Stimulated activated CD8-positive, alpha-beta memory T cell treated with anti-CD3 and anti-CD28 coated beads, Interleukin-12 subunit alpha, Interleukin-12 subunit beta, amount 100 ng/mL, for 24 hours (primary cell): ENCODE results near the gene CAMK2A.

Experiments used
- DNase-seq: peaks from one replicate; pipeline ENCODE4 v3.0.0-alpha.2; 2020; ENCODE audit errors: extremely low read depth

Gene CAMK2A

DNA sequence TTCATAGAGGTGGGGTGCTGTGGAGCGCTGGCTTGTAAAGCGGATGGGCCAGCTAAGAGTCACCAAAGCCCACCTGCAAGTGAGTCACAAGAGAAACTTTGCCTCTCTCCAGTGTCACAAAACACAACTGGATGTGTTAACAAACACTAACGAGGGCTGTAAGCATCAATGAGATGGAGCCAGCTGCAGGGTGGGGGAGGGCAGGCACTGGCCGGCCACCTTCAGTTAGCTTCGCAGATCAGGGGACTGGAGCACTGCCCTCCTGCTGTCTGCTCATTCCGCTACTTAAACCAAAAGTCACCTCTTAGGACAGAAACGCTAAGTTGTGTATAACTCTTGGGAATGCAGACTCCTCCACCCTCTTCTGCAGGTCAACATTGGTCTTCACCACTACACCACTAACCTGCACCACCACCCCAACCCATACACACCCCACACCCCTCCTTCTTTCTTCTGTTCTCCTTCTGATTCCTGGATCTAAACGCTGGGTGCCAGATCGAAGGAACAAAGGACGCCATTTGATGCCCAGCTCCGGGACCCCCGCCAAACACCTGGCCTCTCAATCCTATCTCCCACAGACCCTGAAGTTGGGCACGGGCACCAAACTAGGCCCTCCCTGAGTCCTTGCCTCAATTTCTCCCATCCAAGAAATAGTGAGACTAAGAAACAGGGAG is 11.1 kb upstream of the CAMK2A start:
- no peak for DNase-seq

DNA sequence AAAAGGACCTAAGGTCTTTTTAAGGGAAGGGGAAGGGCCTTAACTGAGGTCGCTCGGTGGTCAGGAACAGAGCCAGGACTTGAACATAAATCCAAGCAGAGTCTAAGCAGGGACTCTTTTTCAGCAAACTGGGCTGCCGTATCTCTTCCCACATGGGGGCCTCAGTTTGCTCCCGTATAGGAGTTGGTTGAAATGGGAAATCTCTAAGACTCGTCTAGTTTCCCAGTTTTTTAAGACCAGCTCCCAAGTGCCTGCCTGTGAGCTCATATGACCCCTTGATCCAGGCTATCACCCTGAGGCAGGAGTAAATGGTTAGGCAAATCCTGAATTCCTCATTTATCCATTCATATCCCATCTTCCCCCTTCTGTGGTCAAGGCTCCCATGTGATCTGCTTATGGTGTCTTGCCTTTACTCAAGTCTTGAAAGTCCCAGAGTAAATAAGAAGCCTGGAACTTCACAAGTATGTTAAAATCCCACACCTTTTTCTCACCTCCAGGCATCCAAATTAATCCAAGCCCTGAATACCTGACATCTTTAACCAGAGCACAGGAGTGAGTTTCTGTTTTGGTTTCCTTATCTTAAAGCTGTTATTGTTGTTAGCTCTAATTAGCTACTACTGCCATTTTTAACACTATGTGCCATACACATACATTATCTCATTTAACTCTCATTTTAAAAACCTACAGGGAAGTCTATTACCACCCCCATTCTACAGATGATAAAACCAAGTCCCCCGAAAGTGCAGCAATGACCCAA is 10.2 kb upstream of the CAMK2A start:
- DNase-seq = no peak

DNA sequence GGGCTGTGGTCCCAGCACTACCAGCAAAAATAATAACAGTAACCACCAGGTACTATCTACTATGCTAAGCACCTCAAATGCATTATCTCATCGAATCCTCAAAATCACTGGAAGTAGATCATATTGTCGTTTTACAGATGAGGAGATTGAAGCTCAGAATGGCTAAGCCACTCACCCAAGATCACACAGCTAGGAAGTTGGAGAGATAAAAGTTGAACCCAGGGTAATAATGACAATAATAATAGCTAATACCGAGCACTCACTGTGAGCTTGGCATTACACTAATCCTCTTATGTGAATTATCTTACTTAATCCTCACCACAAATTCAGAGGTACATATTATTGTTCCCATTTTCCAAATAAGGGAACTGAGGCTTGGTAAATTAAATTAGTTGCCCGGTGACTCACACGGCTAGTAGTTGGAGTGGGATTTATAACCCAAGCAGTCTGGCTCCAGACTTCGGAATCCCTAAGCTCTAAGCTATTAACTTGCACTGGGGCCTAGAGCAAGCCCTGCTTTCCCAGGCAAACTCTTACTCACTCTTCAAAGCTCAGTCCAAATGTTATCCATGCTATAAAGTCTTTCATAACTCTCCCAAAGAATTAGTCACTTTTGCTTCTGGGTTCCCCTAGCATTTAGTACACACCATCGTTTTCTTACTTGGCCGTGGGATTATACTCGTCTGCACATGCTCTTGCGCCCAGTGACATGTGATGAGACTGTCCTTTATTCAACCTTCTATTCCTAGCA is 9.3 kb upstream of the CAMK2A start:
- DNase-seq = no peak

DNA sequence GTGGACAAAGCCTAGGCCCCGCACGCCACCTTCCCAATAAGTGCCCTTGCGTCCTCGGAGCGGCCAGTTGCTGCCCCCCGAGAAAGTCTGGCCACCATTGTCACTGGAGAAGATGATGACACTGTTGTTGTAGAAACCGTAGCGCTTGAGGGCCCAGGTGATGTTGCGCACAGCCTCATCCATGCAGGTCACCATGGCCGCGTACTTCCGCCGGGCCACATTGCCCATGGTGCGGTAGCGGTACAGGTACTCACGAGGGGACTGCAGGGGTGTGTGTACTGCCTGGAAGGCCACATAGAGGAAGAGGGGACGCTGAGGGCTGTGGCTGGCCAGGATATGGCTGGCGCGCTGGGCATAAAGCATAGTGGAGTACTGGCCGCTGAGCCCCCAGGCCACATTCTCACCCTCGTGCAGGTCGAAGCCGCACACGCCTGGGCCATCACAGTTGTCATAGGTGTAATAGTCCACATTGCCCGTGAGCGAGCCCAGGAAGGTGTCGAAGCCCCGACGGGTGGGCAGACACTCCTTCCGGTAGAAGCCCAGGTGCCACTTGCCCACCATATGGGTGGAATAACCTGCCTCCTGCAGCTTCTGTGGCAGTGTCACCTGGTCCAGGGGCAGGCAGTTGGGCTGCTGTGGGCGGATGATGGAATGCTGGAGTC is 8.5 kb upstream of the CAMK2A start:
- DNase-seq = no peak

DNA sequence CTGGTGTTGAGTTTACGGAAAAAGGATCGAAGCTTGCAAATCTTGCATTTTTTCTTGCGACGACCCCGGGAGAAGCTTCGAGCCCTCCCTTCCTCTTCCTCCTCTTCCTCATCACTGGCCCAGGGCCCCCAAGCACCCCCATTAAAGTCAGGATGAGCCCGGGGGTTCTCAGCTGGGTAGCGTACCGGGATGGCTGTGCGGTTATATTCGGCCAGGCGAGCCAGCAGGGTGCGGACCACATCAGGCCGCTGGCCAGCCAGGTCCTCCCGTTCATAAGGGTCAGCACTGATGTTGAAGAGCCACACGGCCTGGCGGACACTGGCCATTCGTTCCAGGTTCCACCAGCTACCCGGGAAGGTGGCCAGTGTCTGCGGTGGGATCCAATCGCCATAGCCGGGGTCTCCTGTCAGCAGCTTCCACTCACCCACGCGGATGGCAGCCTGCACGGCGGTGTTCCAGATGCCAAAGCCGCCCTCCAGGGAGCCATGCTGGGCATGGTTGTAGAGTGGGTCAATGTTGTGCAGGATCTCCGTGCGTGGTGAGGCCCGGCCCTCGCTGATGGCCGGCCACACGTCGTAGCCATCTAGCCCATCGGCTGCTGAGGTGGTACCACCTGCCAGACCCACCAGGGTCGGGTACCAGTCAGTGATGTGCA is 7.8 kb upstream of the CAMK2A start:
- no peak for DNase-seq

DNA sequence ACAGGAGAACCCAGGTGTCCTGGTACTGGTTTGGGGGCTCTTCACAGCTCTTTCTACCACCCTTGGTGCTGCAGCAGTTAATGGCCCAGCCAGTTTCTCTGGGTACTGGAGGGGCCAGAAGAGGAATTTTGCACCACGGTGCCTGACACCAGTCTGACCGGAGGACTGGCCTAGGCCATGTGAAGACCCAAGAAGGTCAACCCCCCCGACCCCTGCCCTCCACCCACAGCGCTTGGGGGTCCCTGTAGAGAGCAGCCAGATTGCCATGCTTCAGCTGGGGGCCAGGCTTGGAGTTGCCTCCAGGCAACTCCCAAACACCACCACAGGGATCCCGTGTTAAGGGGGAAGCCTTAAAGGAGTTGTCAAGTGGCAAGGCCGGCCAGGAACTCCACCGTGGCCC is 6.9 kb upstream of the CAMK2A start:
- DNase-seq = no peak

DNA sequence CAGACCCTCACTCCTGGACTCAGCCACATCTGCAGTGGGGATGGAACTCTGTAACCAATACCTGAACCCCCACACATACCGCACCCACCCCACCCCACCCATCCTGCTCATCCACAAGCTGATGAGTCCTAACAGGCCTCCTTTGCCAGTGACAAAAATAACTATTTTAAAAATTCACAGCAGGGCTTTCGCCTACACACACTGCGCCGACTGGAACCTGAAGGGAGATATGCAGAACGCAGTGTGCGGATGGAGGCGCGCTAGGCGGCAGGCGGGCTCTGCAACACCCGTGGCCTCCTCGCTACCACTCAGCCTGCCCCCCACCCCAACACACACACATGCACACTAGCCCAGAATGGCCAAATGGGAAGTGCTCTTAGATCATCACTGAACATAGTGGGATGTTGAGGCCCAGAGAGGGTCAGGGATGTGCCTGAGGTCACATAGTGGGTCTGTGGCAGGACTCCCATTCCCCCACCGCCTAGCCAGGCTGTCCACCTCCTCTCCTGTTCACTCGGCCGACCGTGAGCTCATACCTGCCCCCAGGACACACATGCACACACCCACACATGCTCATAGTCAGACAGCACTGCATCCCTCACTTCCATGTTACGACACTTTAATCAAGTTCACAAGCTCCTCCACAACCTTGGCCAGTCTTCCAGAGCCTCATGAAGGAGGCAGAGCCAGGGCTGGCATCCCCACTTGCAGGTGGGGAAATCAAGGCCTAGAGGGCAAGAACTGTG is 6.3 kb upstream of the CAMK2A start:
- DNase-seq = no peak

DNA sequence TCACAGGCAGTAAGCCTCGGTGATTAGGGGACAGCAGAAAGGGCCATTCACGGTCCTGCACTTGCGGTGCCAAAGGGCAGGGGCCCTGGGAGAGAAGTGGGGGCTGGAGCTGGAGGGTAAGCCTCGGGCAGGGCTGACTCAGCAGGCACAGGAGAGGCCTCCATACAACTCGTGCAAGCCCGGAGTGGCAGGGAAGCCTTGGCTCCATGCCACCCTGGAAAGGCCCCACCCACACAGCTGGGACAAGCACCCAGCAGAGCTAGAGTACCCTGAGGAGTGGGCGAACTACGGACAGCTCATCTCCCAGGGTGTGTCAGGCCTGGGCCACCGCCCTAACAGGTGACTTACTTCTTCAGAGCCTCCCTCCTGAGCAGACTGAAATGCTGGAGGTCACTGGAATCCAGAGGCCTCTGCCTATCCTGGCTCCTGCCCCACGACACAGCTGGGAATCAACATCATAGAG is 5.6 kb upstream of the CAMK2A start:
- no peak for DNase-seq

DNA sequence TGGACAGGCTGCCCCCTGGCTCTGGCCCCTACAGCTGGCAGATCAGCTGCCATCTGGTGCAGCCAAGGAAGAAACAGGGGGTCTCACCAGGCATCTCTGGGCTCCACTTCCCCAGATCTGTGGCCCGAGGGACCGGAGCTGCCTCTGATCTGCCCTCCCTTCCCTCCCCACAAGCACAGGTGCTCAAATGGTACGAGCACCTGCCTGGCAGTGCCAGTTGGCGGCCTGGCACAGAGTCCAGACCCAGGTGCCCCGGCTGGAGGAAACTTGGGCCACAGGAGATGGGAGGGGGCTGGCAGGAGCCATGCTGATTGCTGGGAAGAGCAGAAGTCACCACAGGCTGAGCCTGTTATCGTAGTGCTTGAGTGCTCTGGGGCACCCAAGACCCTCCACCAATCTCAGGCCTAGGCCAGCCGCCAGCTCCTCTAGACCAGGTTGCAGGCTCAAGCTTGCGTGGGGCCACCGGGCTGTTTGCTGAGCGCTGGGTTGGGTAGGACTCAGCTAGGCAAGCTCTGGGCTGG is 5.0 kb upstream of the CAMK2A start:
- DNase-seq = no peak

DNA sequence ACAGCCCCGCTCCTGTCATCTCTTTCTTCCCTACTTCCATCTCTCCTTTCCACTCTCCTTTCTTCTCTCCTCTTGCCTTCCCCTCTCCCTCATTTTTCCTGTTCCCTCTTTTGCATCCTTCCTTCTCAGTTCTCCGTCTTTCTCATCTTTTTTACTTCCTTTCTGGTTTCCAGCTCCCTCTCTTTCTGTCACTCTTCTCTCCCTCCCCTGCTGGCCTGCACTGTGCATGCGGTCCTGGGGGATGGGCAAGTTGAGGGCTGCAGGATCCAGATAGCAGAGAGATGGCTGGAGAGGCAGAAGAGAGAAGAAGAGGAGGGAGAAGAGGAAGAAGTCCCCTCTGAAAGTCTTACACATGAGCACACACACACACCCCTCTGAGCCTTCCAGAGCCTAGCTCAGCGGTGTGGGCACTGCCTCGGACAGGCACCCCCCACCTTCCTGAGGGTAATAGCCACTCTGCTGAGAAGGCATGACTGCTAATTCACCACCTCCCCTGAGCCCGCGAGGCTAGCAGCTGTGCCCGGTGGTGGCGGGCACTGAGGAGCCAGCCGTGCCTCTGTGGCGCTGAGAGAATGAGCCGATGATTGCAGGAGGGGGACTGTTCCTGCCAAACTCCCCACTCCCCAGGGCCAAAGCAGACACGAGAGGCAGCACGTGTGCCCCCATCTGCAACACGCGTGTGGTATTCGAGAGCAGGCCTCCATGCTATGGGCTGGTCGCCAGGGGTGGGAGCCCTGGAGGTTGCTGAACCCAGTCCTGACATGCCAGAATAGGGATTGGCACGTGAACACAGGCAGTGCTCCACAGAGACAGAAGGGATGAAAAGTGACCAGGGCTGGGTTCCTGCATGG is 3.7 kb upstream of the CAMK2A start:
- no peak for DNase-seq

DNA sequence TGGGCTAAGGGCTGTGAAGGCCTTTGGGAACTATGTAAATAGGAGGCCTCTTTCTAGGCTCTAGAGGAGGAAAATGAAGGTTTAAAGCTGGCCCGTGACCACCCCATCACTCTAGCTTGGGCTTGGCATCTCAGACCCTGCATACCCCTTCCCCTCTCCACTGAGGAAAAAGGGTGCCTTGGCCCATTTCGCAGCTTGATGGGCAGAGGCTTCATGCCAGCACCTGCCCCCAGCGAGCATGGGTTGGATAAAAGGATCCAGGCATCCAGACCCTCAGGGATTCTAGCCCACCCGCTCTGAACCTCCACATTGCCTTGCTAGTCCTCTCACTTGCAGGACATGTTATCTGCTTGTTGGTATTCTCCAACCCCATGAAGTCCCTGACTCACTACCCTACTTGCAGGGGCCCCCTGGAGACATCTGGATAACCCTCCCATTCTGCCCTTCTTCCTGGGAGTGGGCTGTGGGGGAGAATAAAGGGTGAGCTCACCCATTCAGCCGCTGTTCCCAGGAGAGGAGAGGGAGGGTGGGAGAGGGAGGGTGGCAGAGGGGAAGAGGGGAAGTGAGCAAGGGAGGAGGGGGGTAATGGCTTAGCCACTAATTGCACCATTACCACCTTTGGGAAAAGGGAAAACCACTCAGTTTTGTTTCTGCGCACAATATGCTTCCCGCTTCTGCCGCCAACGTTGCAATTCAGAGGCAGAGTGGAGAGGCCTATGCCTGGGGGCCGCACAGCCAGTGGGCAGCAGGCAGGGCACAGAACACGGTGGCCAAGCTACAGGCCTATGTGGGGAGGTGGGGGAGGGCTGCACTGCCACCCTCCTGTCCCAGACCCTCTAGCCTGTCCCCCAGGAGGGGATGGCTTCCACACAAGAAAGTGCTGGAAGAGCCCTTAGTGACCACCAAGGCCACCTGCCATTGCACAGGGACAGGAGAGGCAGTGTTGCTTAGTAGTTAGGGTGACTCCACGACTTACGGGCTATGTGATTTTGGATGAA is 2.1 kb upstream of the CAMK2A start:
- no peak for DNase-seq

DNA sequence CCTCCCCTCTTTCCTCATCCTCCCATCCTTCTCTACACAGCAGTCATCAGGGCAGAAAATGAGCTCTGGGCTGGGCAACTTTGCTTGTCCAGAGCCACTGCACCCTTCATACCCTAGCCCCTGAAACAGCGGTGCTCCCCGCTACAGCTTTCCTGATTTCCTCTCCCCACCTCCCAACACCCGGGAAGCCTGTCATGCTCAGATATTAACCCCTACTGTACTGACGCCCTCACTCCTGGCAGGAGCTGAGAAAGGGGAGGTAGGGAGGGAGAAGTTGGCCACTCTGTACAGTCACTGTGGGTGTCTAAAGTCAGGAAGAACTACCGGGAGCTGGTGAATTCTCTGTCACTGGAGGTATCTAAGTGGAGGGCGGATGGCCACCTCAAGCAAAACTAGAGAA is 782 bp downstream of the CAMK2A start:
- DNase-seq = no peak

DNA sequence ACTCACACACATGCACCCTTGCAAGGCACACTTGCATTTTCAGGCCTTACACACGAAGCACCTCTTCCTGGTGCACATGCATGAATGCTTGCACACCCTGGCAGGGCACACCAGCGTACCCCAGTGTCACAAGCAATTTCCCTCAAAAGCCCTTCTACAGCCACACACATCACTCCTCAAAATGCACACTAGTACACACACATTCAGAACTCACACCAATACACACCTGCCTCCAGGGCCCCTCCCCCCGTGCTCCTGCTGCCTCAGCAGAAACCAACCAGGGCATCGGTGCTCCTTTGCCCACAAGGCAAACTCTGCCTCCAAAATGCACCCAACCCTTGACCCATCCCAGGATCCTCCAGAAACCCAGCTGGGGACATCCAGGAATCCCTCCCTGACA is 1.2 kb downstream of the CAMK2A start:
- DNase-seq = no peak

DNA sequence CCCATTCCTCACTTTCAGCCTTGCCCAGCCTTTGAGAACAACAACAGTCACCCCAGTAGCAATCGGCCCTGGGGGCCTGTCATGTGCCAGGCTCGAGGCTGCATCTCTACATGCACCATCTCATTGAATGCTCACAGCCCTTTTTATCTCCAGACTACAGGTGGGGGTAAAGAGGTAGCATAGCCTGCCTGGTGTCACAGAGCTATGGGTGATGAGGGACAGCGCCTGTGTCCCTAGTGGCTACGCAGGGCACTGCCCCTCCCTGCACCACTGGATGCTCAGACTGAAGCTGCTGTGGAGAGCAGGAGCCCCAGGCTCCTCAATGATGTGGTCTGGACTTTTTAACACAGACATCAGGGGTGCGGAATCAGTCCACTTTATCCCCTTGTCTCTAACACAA is 2.8 kb downstream of the CAMK2A start:
- no peak for DNase-seq

DNA sequence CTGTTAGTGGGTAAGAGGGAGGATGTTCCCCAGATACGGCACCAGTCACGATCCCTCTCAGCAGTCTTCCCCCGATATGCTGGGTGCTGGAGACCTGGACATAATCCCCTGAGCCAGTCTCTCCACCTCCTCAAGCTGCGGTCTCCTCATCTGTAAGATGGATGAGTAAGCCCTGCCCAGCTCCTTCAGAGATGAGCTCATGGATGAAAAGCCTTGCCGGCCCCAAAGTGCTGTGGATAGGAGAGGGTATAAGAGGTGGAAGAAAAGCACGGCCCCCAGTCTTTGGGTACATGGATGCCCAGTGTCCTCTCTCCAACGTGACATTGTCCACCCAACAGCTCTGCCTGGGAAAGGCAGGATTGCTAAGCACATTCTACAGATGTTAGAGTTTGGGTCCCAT is 4.5 kb downstream of the CAMK2A start:
- no peak for DNase-seq

DNA sequence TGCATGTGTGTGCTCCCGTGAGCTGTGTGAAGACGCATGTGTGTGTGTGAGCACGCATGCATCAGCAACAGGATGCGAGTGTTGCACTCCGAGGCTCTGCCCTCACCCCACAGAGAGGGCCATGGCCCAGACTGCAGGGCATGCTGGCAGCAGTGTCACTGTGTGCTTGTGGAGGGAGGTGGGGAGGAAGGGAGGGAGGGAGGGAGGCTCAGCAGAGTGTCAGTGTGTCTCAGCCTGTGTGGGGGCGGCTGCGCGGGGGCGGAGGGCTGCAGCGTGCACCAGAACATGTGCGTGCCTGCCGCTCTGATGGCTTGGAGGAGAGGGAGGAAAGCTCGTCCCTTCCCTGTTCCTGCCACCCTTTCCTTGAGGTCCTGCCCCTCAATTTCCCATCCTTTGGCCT is 5.3 kb downstream of the CAMK2A start:
- DNase-seq = no peak

DNA sequence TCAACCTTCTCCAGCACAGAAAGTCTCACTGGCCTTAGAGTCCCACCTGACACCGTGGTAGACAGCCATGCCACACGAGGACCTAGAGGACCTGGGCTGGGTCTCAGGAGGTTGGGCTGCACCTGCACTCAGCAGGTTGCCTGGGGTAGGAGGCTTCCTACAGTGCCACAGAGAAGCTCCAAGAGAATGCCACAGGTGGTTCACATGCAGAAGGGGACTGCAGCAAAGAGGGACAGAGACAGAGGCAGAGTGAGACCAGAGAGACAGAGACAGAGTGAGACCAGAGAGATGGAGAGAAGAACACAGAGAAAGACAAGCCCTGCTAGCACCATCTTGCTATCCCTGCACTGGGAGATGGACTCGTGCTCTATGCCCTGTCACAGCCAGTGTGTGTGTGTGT is 5.7 kb downstream of the CAMK2A start:
- DNase-seq = no peak

DNA sequence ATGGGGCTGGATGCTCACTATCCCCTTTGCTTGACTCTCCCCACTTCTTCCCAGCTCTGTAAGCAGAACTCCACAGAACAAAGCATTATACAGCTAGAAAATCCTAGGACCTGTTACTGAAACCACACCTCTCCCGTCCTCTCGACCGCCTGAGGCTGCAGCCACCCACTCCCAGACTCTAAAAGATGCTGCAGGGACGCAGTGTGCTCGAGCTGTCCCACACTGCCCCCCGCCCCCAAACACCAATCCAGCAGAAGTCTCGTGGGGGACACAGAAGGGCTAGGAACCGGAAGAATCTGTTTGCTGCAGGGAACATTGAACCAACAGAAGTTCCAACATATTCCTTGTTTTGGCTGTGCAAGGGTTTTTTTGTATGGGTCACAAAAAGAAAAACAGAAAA is 7.6 kb downstream of the CAMK2A start:
- DNase-seq = no peak
